Measurements from ENCODE around the gene TNRC6B.

- TF ChIP-seq CTCF (IDR thresholded peaks at IDR 0.05) (no peak), POLR2A (IDR thresholded peaks at IDR 0.05) (no peak)
Observed at GRCh38 chr22:40241200-40241763, 63.6 kb downstream of the TNRC6B start.

All from right lobe of liver (tissue), 4 donors.